Central memory CD4-positive, alpha-beta T cell (primary cell): ENCODE data around the gene ARF3.

Source experiments
- DNase-seq: peaks from one replicate; pipeline ENCODE4 v3.0.0; 2022

Gene ARF3

GRCh38 chr12:48965298-48965838, 8.1 kb upstream of the ARF3 start:
- DNase-seq: no peak

GRCh38 chr12:48961801-48962200, 4.5 kb upstream of the ARF3 start:
- no peak for DNase-seq

GRCh38 chr12:48961331-48961730, 4.0 kb upstream of the ARF3 start:
- DNase-seq: no peak

- no peak for DNase-seq
These were observed 3.5 kb upstream of the ARF3 start for GRCh38 chr12:48960834-48961233.

GRCh38 chr12:48958049-48958388, 732 bp upstream of the ARF3 start:
- DNase-seq: no peak

GRCh38 chr12:48956279-48957140, 777 bp downstream of the ARF3 start:
- no peak for DNase-seq

GRCh38 chr12:48954841-48955501, 2.3 kb downstream of the ARF3 start:
- no peak for DNase-seq

- no peak for DNase-seq
These were observed 3.2 kb downstream of the ARF3 start for GRCh38 chr12:48954061-48954460.

GRCh38 chr12:48952691-48953090, 4.6 kb downstream of the ARF3 start:
- DNase-seq: no peak

GRCh38 chr12:48947727-48948126, 9.6 kb downstream of the ARF3 start:
- DNase-seq: no peak

- no peak for DNase-seq
These were observed 10.3 kb downstream of the ARF3 start for GRCh38 chr12:48946943-48947342.

GRCh38 chr12:48946205-48946604, 11.1 kb downstream of the ARF3 start:
- no peak for DNase-seq

GRCh38 chr12:48943221-48943620, 14.1 kb downstream of the ARF3 start:
- DNase-seq: no peak

GRCh38 chr12:48940181-48940580, 17.1 kb downstream of the ARF3 start:
- DNase-seq: no peak

GRCh38 chr12:48938805-48939204, 18.5 kb downstream of the ARF3 start:
- no peak for DNase-seq

GRCh38 chr12:48937170-48937569, 20.1 kb downstream of the ARF3 start:
- DNase-seq: no peak

- DNase-seq: peak; percentile 75
These were observed 20.8 kb downstream of the ARF3 start for GRCh38 chr12:48936379-48936979.

- no peak for DNase-seq
These were observed 23.0 kb downstream of the ARF3 start for GRCh38 chr12:48934312-48934706.

- peak; percentile 75 for DNase-seq
These were observed 23.5 kb downstream of the ARF3 start for GRCh38 chr12:48933664-48934311.

- DNase-seq: no peak
These were observed 24.4 kb downstream of the ARF3 start for GRCh38 chr12:48932878-48933277.

- no peak for DNase-seq
These were observed 26.8 kb downstream of the ARF3 start for GRCh38 chr12:48930475-48930874.

- DNase-seq: no peak
These were observed 27.7 kb downstream of the ARF3 start for GRCh38 chr12:48929551-48929950.

GRCh38 chr12:48927261-48927660, 30.0 kb downstream of the ARF3 start:
- no peak for DNase-seq
